Measurements from ENCODE around the gene BBS4. TPM values are rescaled to one million over a fixed set of nuclear protein-coding genes. Genes with fewer than 3 reads are reported as not detected.

BBS4 gene
- total and polyA plus RNA-seq, 9 of the 15 experiments (the other 6 are each of a cell fraction or from before 2014, with no cell fraction given): 25.1 to 80.7 (median 38.9) TPM

- TF ChIP-seq ZSCAN29 (IDR thresholded peaks at IDR 0.05) (0 out of 2 replicates have a peak, but pooled peaks have one; percentile 49), HDAC3 (IDR thresholded peaks at IDR 0.05; ENCODE audit: borderline replicate concordance, partially characterized antibody) (no peak), PCBP1 (IDR thresholded peaks at IDR 0.05; ENCODE audit: low read depth, low read length, poor library complexity, severe bottlenecking) (peak; percentile 91), SOX6 (IDR thresholded peaks at IDR 0.05) (0 out of 2 replicates have a peak, but pooled peaks have one; percentile 12), U2AF1 (optimal IDR thresholded peaks at IDR 0.05; ENCODE audit: low read depth, low read length) (peak; percentile 75), MEIS2 (IDR thresholded peaks at IDR 0.05; ENCODE audit: partially characterized antibody) (peak; percentile 22), RBM39 (optimal IDR thresholded peaks at IDR 0.05; ENCODE audit: low read depth, low read length) (peak; percentile 72), SMAD2 (IDR thresholded peaks at IDR 0.05; ENCODE audit: low read depth, low read length) (no peak), RBM14 (IDR thresholded peaks at IDR 0.05; ENCODE audit: borderline replicate concordance, insufficient read depth, low read depth, low read length) (0 out of 2 replicates have a peak, but pooled peaks have one; percentile 34), ETV5 (CRISPR knock-in tag; IDR thresholded peaks at IDR 0.05; ENCODE audit: low read depth) (peak; percentile 85), GMEB1 (CRISPR knock-in tag; IDR thresholded peaks at IDR 0.05) (peak; percentile 69), E2F8 (IDR thresholded peaks at IDR 0.05; ENCODE audit: low read depth, partially characterized antibody) (peak; percentile 94), MBD2 (IDR thresholded peaks at IDR 0.05; ENCODE audit: borderline replicate concordance, low read depth) (peak; percentile 81; the same call in 1 of the 2 replicates), HCFC1 (IDR thresholded peaks at IDR 0.05; ENCODE audit: low read depth, low read length) (peak; percentile 91), FOXK1 (CRISPR knock-in tag; IDR thresholded peaks at IDR 0.05; ENCODE audit: borderline replicate concordance) (0 out of 2 replicates have a peak, but pooled peaks have one; percentile 47), ZFX (CRISPR knock-in tag; IDR thresholded peaks at IDR 0.05) (peak; percentile 94), ZNF316 (IDR thresholded peaks at IDR 0.05) (no peak), THAP7 (CRISPR knock-in tag; IDR thresholded peaks at IDR 0.05) (no peak), DPF2 (IDR thresholded peaks at IDR 0.05) (no peak), ZNF780A (CRISPR knock-in tag; IDR thresholded peaks at IDR 0.05) (0 out of 2 replicates have a peak, but pooled peaks have one; percentile 45), CBFA2T3 (IDR thresholded peaks at IDR 0.05) (peak; percentile 19; the same call in 1 of the 2 replicates), ZEB2 (IDR thresholded peaks at IDR 0.05) (no peak), FOXJ2 (tag; IDR thresholded peaks at IDR 0.05) (peak; percentile 26; the same call in 1 of the 2 replicates), ERF (CRISPR knock-in tag; IDR thresholded peaks at IDR 0.05) (peak; percentile 76; the same call in 1 of the 2 replicates), ZNF165 (CRISPR knock-in tag; IDR thresholded peaks at IDR 0.05; ENCODE audit: borderline replicate concordance) (peak; percentile 96)
These were observed 97.8 kb downstream of the BBS4 start, which contains the start of gene ADPGK (continued) for GRCh38 chr15:72783640-72784455.

Data from K562 (cell line).